ENCODE data around the gene RNPEPL1. TPM values are rescaled to one million over a fixed set of nuclear protein-coding genes. Genes with fewer than 3 reads are reported as not detected.

Gene RNPEPL1
- total RNA-seq, 2 experiments from 2014 or later, result 118 to 122 TPM

DNA sequence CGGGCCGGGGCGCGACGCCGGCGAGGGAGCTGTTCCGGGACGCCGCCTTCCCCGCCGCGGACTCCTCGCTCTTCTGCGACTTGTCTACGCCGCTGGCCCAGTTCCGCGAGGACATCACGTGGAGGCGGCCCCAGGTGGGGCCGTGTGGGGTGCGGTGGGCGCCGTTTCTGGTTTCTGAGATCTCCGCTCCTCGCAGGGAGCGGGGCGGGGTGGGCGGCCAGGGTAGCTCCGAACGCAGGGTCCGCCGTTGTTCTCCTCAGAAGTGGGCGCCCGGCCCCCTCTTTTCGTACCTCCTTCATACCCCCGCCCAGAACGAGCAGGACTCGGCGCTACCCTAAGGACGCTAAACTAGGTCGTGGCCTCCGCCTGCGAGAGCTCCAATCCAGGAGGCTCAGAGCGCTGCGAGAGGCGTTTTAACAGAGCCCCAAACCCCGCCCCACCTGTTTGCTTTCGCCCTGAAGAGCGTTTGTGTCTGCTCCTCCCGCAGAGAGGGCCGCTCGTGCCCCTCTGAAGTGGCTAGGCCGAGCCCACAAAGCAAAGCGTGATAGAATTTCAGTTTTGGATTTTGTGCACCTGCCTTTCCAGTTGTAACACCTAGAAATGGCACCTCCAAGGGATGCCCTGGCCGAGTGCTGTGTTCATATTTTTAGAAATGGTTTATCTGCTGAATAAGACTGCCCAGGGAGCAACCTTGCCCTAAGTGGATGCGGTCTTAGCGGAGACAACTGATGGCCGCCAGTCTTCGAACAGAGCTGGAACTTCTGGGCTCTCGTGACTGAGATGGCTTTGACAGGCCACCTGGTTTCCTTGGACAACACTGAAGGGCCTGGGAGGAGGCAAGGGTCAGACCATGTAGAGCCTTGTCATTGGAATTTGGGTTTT lies 18.9 kb downstream of the RNPEPL1 start:
- ChIA-PET POLR2A (interaction anchor here (0.9 to 1.9 kb wide), 2 partner anchors 21 to 38 kb away, joined by 3 to 11 read pairs; partner anchors contain the start of gene GPR35), CTCF (interaction anchor here (1.1 to 6.6 kb wide), 13 partner anchors 9 to 811 kb away, joined by 3 to 67 read pairs (median 7); no protein-coding TSS in a partner anchor)
- H3K9me3 Mint-ChIP-seq, result no peaks in the 10 kb centered on the region
- H3K27ac Mint-ChIP-seq, result peak overlapping the region; percentile 93
- H3K4me1 Mint-ChIP-seq, result peaks cover 55% of the 10 kb centered on the region
- H3K36me3 Mint-ChIP-seq (ENCODE audit: low read depth), result peaks cover 5% of the 10 kb centered on the region
- DNase-seq, result peak; percentile 77
- peak overlapping the region; percentile 92 for H3K4me3 Mint-ChIP-seq
- H3K27me3 Mint-ChIP-seq, result no peaks in the 10 kb centered on the region

DNA sequence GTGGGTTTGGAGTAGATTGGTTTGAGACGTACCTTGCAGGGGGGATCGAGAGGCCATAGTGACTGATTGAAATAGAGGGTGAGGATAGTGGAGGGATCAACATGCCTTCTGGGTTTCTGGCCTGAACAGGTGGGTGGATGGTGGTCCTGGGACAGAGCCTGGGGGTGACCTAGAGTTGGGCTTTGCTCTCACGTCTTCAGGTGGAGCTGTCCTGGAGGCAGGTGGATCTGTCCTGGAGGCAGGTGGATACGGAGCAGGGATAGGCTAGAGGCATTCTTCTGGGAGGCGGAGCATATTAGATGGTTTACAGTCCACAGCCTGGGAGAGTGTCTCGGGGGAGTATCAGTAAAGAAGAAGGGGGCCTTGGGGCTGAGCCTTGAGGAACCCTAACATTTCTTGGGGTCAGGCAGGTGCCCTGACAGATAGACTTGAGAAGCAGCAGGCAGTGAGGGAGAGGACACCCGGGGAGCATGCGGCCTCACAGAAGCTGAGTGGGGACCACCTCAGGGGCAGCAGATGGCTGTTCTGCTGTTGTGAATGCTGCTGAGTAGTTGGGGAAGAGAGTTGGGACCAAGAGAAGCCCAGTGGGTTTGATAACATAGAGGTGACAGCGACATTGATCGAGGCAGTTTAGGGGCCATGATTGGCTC lies 19.8 kb downstream of the RNPEPL1 start:
- Mint-ChIP-seq H3K9me3 (no peaks in the 10 kb centered on the region), H3K4me1 (peaks cover 47% of the 10 kb centered on the region), H3K4me3 (peak overlapping the region; percentile 92), H3K27me3 (no peaks in the 10 kb centered on the region), H3K36me3 (ENCODE audit: low read depth) (peaks cover 5% of the 10 kb centered on the region), H3K27ac (peak overlapping the region; percentile 93)
- ChIA-PET CTCF (interaction anchor here (0.8 to 6.6 kb wide), 12 partner anchors 8 to 810 kb away, joined by 3 to 67 read pairs (median 4); partner anchors contain the start of gene RNPEPL1), POLR2A (no interaction called here)
- no peak for DNase-seq

DNA sequence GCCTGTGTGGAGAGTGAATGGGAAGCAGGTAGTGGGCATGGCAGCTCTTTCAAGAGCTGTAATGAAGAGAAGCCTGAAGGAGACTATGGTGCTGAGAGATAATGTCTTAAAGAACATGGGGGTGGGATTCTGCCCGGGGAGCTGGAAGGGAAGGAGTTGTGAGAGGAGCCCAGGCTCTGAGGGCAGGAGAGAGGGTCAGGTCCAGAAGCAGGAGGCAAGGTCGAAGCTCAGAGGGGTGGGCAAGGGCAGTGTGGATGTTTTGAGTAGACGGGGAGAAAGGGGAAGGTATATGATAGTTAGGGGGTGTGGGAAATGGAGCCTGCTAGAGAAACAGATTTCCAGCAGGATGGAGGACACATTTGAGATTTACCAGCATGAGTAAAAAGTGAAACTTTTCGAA lies 20.4 kb downstream of the RNPEPL1 start:
- H3K4me1 Mint-ChIP-seq, result peaks cover 43% of the 10 kb centered on the region
- peaks cover 5% of the 10 kb centered on the region for H3K36me3 Mint-ChIP-seq (ENCODE audit: low read depth)
- no peaks in the 10 kb centered on the region for H3K27me3 Mint-ChIP-seq
- POLR2A ChIA-PET, result no interaction called here
- CTCF ChIA-PET, result interaction anchor here (0.6 to 6.6 kb wide), 12 partner anchors 9 to 1466 kb away, joined by 3 to 67 read pairs (median 4); partner anchors contain the start of gene RNPEPL1
- H3K9me3 Mint-ChIP-seq, result no peaks in the 10 kb centered on the region
- H3K27ac Mint-ChIP-seq, result no peak overlapping the region
- peak overlapping the region; percentile 92 for H3K4me3 Mint-ChIP-seq
- no peak for DNase-seq

DNA sequence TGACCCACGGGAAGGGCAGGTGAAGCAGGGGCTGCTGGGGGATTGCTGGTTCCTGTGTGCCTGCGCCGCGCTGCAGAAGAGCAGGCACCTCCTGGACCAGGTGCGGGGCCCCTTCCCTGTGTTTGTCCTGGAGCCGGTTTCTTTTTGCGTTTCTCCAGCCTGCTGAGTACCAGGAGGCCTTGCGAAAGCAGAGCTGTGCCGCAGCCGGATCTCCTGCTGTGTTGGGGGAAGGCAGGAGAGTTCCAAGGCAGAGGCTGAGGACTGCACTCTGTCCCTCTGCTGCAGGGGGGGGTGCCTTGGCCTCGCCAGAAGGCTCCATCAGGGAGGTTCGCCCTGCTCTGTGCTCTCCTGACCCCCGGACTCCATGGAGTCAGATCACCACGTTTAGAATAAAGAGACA lies 21.1 kb downstream of the RNPEPL1 start:
- Mint-ChIP-seq H3K27ac (no peak overlapping the region), H3K4me3 (no peak overlapping the region), H3K36me3 (ENCODE audit: low read depth) (peaks cover 5% of the 10 kb centered on the region), H3K4me1 (peaks cover 39% of the 10 kb centered on the region), H3K27me3 (no peaks in the 10 kb centered on the region), H3K9me3 (no peaks in the 10 kb centered on the region)
- no peak for DNase-seq
- CTCF ChIA-PET, result interaction anchor here (0.6 to 6.6 kb wide), 8 partner anchors 8 to 738 kb away, joined by 3 to 67 read pairs (median 4); partner anchors contain the start of gene RNPEPL1
- POLR2A ChIA-PET, result no interaction called here

DNA sequence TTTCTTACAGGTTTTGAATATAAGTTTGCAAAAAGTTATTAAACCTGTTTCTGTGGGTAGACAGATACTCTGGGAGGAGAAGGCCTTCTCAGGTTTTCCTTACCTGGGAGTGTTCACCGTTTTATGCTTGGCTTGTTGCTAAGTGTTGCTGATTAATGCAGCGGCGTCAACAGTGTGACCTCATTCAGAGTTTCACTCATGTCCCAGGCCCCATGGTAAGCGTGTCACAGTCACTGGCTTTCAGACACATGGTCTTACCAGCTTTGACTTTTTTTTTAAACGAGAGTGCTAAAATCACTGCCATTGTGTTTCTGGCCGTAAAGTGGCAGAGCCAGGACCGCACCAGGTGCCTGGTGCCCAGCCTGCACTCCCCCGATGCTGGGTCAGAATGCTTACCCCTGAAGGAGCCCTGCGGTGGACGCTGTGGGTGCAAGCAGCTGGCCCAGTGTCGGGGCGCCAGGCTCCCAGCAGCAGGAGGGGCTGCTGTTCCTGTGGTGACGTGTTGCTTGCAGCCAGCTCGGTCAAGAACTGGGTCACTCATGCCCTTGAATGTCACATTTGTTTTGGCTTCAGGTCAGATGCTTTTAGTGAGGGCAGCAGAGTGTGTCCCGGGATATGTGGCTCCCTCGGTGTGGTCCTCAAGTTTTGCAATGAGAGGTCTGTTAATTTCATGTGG lies 21.7 kb downstream of the RNPEPL1 start:
- H3K4me3 Mint-ChIP-seq, result no peak overlapping the region
- H3K9me3 Mint-ChIP-seq, result no peaks in the 10 kb centered on the region
- H3K4me1 Mint-ChIP-seq, result peaks cover 33% of the 10 kb centered on the region
- ChIA-PET CTCF (interaction anchor here (1.5 to 6.6 kb wide), 3 partner anchors 10 to 24 kb away, joined by 3 to 67 read pairs (median 4); no protein-coding TSS in a partner anchor), POLR2A (no interaction called here)
- H3K36me3 Mint-ChIP-seq (ENCODE audit: low read depth), result peaks cover 5% of the 10 kb centered on the region
- no peak for DNase-seq
- no peaks in the 10 kb centered on the region for H3K27me3 Mint-ChIP-seq
- no peak overlapping the region for H3K27ac Mint-ChIP-seq

DNA sequence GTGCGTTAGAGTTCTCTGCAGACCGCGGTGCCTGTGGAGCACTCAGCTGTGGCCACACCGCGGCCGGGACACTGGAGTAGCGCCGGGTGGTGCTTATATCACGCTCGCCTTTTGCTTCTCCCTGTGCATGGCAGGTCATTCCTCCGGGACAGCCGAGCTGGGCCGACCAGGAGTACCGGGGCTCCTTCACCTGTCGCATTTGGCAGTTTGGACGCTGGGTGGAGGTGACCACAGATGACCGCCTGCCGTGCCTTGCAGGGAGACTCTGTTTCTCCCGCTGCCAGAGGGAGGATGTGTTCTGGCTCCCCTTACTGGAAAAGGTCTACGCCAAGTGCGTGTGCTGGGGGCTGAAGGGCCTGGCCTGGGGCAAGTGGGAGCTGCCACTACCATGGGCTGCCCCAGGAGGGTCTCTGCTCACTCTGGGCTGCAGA lies 22.4 kb downstream of the RNPEPL1 start:
- no peaks in the 10 kb centered on the region for H3K27me3 Mint-ChIP-seq
- CTCF ChIA-PET, result interaction anchor here (1.6 kb wide), 1 partner anchor 11 kb away, joined by 3 read pairs; no protein-coding TSS in a partner anchor
- no peak overlapping the region for H3K27ac Mint-ChIP-seq
- H3K4me3 Mint-ChIP-seq, result no peak overlapping the region
- H3K4me1 Mint-ChIP-seq, result peaks cover 28% of the 10 kb centered on the region
- H3K36me3 Mint-ChIP-seq (ENCODE audit: low read depth), result peaks cover 5% of the 10 kb centered on the region
- H3K9me3 Mint-ChIP-seq, result no peaks in the 10 kb centered on the region
- POLR2A ChIA-PET, result no interaction called here
- DNase-seq, result no peak

DNA sequence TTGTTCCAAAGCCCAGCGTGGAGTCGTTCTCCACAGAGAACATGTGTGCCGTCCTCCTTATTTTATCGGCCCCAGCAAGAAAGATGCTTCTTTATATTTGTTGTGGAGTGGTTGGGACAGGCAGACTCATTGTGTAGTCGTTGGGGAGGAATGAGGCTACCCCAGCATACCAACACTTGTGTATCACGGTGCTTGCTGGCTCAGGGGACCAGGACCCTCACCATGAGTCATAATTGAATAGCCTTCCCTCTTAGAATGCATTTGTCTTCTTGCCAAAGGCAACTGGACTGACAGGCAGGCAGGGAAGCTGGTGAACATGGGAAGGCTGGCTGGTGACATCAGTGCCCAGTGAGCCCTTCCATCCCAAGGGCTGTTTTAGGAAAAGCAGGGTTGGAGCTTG lies 22.9 kb downstream of the RNPEPL1 start:
- Mint-ChIP-seq H3K9me3 (no peaks in the 10 kb centered on the region), H3K4me1 (peaks cover 24% of the 10 kb centered on the region), H3K27me3 (no peaks in the 10 kb centered on the region), H3K36me3 (ENCODE audit: low read depth) (peaks cover 5% of the 10 kb centered on the region), H3K27ac (no peak overlapping the region), H3K4me3 (no peak overlapping the region)
- no peak for DNase-seq
- POLR2A ChIA-PET, result no interaction called here
- CTCF ChIA-PET, result interaction anchor here (1.3 kb wide), 1 partner anchor 22 kb away, joined by 4 read pairs; the partner anchor contains the start of gene RNPEPL1

DNA sequence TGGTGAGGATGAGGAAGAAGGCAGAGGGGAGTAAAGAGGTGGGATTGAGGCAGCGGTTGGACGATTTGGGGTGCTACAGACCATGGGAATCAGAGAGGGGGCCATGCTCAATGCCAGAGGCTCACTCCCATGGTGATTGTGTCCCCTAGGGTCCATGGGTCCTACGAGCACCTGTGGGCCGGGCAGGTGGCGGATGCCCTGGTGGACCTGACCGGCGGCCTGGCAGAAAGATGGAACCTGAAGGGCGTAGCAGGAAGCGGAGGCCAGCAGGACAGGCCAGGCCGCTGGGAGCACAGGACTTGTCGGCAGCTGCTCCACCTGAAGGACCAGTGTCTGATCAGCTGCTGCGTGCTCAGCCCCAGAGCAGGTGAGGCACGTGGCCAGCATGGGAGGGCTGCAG lies 23.5 kb downstream of the RNPEPL1 start:
- Mint-ChIP-seq H3K4me1 (peaks cover 24% of the 10 kb centered on the region), H3K27me3 (no peaks in the 10 kb centered on the region), H3K36me3 (ENCODE audit: low read depth) (peaks cover 5% of the 10 kb centered on the region), H3K4me3 (no peak overlapping the region), H3K27ac (no peak overlapping the region), H3K9me3 (no peaks in the 10 kb centered on the region)
- CTCF ChIA-PET, result interaction anchor here (1.3 kb wide), 1 partner anchor 23 kb away, joined by 4 read pairs; the partner anchor contains the start of gene RNPEPL1
- DNase-seq, result no peak
- POLR2A ChIA-PET, result no interaction called here

DNA sequence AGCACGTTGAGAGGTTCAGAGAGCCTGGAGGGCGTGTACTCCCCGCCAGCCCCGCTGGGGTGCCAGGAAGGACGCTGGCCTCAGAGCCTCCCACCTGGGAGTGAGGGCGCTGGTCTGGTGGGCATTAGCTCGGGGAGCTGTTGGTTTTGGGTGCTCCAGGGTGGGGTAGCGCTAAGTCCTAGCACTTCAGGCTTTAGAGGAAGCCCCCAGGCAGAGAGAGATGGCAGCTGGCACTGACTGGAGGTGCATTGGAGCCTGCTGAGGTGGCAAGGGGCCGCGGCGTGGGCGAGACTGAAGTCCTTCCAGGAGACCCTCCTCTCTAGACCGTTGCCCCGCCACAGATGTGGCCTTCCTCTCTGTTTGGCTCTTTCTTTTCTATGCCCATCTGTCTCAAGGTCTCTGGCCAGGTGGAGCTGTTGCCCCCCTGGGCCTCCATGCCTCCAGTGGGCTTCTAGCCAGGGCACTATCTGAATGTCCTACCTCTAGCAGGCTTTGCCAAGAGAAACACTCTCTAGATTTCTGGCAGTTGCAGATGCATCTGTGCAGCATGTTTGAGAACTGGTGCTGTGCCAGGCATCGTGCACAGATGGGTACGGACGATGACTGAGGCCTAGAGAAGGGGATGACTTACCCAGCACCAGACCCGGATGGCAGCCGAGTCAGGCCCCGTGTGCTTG lies 24.9 kb downstream of the RNPEPL1 start:
- H3K27me3 Mint-ChIP-seq, result no peaks in the 10 kb centered on the region
- peaks cover 13% of the 10 kb centered on the region for H3K4me1 Mint-ChIP-seq
- H3K9me3 Mint-ChIP-seq, result no peaks in the 10 kb centered on the region
- no peak for DNase-seq
- POLR2A ChIA-PET, result no interaction called here
- no peak overlapping the region for H3K27ac Mint-ChIP-seq
- peaks cover 5% of the 10 kb centered on the region for H3K36me3 Mint-ChIP-seq (ENCODE audit: low read depth)
- no peak overlapping the region for H3K4me3 Mint-ChIP-seq
- CTCF ChIA-PET, result interaction anchor here (1.0 to 1.4 kb wide), 2 partner anchors 13 to 20 kb away, joined by 3 to 5 read pairs; no protein-coding TSS in a partner anchor

DNA sequence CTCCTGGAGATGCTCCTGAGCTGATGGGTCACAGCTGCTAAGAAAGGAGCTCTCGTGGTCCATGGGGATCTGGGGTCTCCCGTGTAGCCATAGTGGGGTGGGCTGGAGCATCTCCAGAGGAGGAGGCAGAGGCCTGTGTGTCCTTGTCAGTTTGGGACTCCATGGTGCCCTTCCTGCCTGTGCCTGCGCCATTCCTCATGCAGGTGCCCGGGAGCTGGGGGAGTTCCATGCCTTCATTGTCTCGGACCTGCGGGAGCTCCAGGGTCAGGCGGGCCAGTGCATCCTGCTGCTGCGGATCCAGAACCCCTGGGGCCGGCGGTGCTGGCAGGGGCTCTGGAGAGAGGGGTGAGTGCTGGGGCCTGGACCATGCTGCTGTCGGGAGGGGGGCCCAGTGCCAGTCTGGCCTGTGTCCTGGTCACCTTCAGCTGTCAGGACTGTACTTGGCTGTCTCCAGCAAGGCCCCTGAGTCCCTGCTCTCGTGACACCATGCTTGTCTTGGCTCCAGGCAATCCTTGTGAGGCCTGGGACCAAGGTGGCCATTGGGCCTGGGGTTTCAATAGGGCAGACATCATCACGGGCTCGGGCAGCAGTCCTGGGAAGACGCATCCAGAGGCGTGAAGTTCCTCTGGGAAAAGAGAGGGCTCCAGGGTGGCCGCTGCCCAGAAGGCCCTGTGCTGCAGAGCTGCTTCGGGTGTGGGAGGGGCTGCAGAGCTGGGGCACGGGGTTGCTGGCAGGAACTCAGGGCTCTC lies 25.6 kb downstream of the RNPEPL1 start:
- Mint-ChIP-seq H3K4me1 (peaks cover 6% of the 10 kb centered on the region), H3K4me3 (no peak overlapping the region)
- CTCF ChIA-PET, result interaction anchor here (1.0 to 1.4 kb wide), 2 partner anchors 14 to 19 kb away, joined by 3 to 5 read pairs; no protein-coding TSS in a partner anchor

DNA sequence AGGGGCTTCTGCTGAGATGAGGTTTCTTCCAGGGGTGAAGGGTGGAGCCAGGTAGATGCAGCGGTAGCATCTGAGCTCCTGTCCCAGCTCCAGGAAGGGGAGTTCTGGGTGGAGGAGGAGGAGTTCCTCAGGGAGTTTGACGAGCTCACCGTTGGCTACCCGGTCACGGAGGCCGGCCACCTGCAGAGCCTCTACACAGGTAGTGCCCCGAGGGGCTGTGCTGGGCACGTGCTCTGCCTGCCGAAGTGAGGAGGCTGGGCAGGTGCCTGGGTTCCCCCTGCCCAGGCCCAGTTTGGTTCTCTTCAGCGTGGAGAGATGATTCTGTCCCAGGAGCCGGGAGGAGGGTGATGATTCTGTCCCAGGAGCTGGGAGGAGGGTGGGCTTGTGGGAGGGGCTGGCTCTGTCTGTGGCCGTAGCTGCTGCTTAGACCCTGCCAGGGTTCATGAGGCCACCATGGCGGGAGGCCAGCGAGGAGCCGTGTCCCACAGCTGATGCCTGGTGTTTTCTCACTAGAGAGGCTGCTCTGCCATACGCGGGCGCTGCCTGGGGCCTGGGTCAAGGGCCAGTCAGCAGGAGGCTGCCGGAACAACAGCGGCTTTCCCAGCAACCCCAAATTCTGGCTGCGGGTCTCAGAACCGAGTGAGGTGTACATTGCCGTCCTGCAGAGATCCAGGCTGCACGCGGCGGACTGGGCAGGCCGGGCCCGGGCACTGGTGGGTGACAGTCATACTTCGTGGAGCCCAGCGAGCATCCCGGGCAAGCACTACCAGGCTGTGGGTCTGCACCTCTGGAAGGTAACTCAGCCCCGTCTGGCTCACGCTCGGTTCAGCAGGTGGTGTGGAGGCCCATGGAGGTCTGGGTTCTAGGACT lies 26.5 kb downstream of the RNPEPL1 start:
- ChIA-PET CTCF (interaction anchor here (1.3 to 1.7 kb wide), 3 partner anchors 8 to 32 kb away, joined by 3 to 7 read pairs (median 4); partner anchors contain the start of gene CAPN10), POLR2A (no interaction called here)
- H3K4me1 Mint-ChIP-seq, result peaks cover 3% of the 10 kb centered on the region
- DNase-seq, result no peak
- H3K9me3 Mint-ChIP-seq, result no peaks in the 10 kb centered on the region
- H3K4me3 Mint-ChIP-seq, result no peak overlapping the region
- H3K27ac Mint-ChIP-seq, result no peak overlapping the region
- peaks cover 6% of the 10 kb centered on the region for H3K36me3 Mint-ChIP-seq (ENCODE audit: low read depth)
- no peaks in the 10 kb centered on the region for H3K27me3 Mint-ChIP-seq

More for the DNA sequence above, 25.6 kb downstream of the RNPEPL1 start:
- Mint-ChIP-seq H3K27me3 (no peaks in the 10 kb centered on the region), H3K36me3 (ENCODE audit: low read depth) (peaks cover 5% of the 10 kb centered on the region), H3K9me3 (no peaks in the 10 kb centered on the region), H3K27ac (no peak overlapping the region)
- no peak for DNase-seq
- POLR2A ChIA-PET, result no interaction called here
